Endothelial cell of umbilical vein (primary cell): ENCODE data around the gene KCNH4. TPM values are rescaled to one million over a fixed set of nuclear protein-coding genes. Genes with fewer than 3 reads are reported as not detected.

ENCODE experiments used
- BruUV-seq: library from RNA; stranded (reverse); fragments of 400-500 nt; replicated peaks from 2 replicates; lab custom pipeline; 2021; lab: Mats Ljungman, UMichigan
- CTCF ChIA-PET: fragments of 300-600, 350-600 bp; sonication (Branson Sonifier 250); formaldehyde crosslinking; loops from one replicate; lab custom pipeline; 2021; ENCODE audit warnings: antibody characterized with exemption, inconsistent platforms; lab: Charles Lee
- POLR2A ChIA-PET: fragments of 300-600, 350-600 bp; sonication (Branson Sonifier 250); formaldehyde crosslinking; loops from one replicate; lab custom pipeline; 2021; ENCODE audit warnings: antibody characterized with exemption, inconsistent platforms; lab: Charles Lee
- DNase-seq: peaks from one replicate; pipeline ENCODE4 v3.0.0-alpha.2; 2011; ENCODE audit warnings: low read depth, low spot score
- FAIRE-seq: peaks from 2 replicates; lab custom pipeline; 2011; peaks lifted over from hg19 to GRCh38; lab: Jason Lieb, UNC
- H2AFZ ChIP-seq: 2 replicates; pipeline ENCODE4 v1.6.0; 2012; ENCODE audit warnings: low read depth, low read length, control low read depth, inconsistent platforms
- H3K27ac ChIP-seq: 2 replicates; pipeline ENCODE4 v1.5.1; 2011; ENCODE audit warnings: low read depth, mild to moderate bottlenecking, control low read depth, low read length, moderate library complexity; ENCODE audit not compliant: insufficient read depth
- H3K27me3 ChIP-seq, 2 experiments: 2 replicates each; pipeline versions ENCODE4 v1.6.0 to v1.6.1; 2011; ENCODE audit warnings: low read length in 2 of 2, mixed read lengths in 1 of 2; ENCODE audit not compliant: control insufficient read depth in 2 of 2, insufficient read depth in 2 of 2
- H3K36me3 ChIP-seq, 2 experiments: 2 replicates in 1 of 2; 3 replicates in 1 of 2; pipeline ENCODE4 v1.5.1; 2011; ENCODE audit warnings: low read length in 2 of 2, mild to moderate bottlenecking in 1 of 2, moderate library complexity in 1 of 2; ENCODE audit not compliant: control insufficient read depth in 2 of 2, insufficient read depth in 2 of 2; ENCODE audit errors: extremely low read depth in 1 of 2
- H3K4me1 ChIP-seq: 3 replicates; pipeline ENCODE4 v1.5.1; 2011; ENCODE audit warnings: mild to moderate bottlenecking, low read length; ENCODE audit not compliant: control insufficient read depth, insufficient read depth; ENCODE audit errors: extremely low read depth
- H3K4me2 ChIP-seq: 2 replicates; pipeline ENCODE4 v1.6.1; 2011; ENCODE audit warnings: low read length, control low read depth, mixed read lengths; ENCODE audit not compliant: insufficient read depth
- H3K4me3 ChIP-seq, 3 experiments: fragments of 200-600 bp in 1 of 3; sonication (generic), shearing (Covaris generic) in 1 of 3; replicated peaks in 1 of 3; 2 replicates each; pipeline ENCODE4 v1.5.1; 2011 to 2016; ENCODE audit warnings: control low read depth in 3 of 3, low read length in 3 of 3, mild to moderate bottlenecking in 2 of 3, inconsistent platforms in 1 of 3, low read depth in 1 of 3, moderate library complexity in 1 of 3; ENCODE audit not compliant: insufficient read depth in 1 of 3
- H3K79me2 ChIP-seq: 2 replicates; pipeline ENCODE4 v1.6.0; 2012; ENCODE audit warnings: low read length, inconsistent platforms; ENCODE audit not compliant: control insufficient read depth, insufficient read depth
- H3K9ac ChIP-seq: replicated peaks from 2 replicates; pipeline ENCODE3; 2011; ENCODE audit warnings: low read length, control low read depth; ENCODE audit not compliant: insufficient read depth; ENCODE audit errors: extremely low read depth
- H3K9me1 ChIP-seq: replicated peaks from 3 replicates; pipeline ENCODE4 v1.6.0; 2011; ENCODE audit warnings: mild to moderate bottlenecking, low read length; ENCODE audit not compliant: control insufficient read depth, insufficient read depth; ENCODE audit errors: extremely low read depth
- H3K9me3 ChIP-seq: replicated peaks from 2 replicates; pipeline ENCODE4 v1.5.1; 2012; ENCODE audit warnings: low read length, inconsistent platforms; ENCODE audit not compliant: control insufficient read depth, insufficient read depth
- H4K20me1 ChIP-seq: replicated peaks from 2 replicates; pipeline ENCODE3; 2011; ENCODE audit warnings: mild to moderate bottlenecking, low read length; ENCODE audit not compliant: control insufficient read depth, insufficient read depth; ENCODE audit errors: extremely low read depth
- CTCF ChIP-seq, 2 donors: IDR thresholded peaks; 1 replicate in 1 of 2; 2 replicates in 1 of 2; pipeline ENCODE4 v1.5.1; 2011; ENCODE audit warnings: low read length in 2 of 2, mild to moderate bottlenecking in 2 of 2, moderate library complexity in 2 of 2, control low read depth in 1 of 2, inconsistent platforms in 1 of 2, low read depth in 1 of 2; ENCODE audit not compliant: insufficient read depth in 1 of 2; ENCODE audit errors: extremely low read depth in 1 of 2
- EZH2 ChIP-seq: IDR thresholded peaks from 2 replicates; pipeline ENCODE4 v1.6.1; 2012; ENCODE audit warnings: borderline replicate concordance, low read depth, mild to moderate bottlenecking, moderate library complexity, low read length, inconsistent platforms; ENCODE audit not compliant: severe bottlenecking
- FOS ChIP-seq: IDR thresholded peaks from 2 replicates; pipeline ENCODE4 v1.6.1; 2011; ENCODE audit warnings: mild to moderate bottlenecking, low read length, moderate library complexity, borderline replicate concordance; ENCODE audit not compliant: insufficient read depth
- GATA2 ChIP-seq: IDR thresholded peaks from 2 replicates; pipeline ENCODE4 v1.7.0; 2011; ENCODE audit warnings: low read depth, mild to moderate bottlenecking, moderate library complexity, mixed read lengths, low read length; ENCODE audit not compliant: insufficient read length, insufficient read depth
- JUN ChIP-seq: IDR thresholded peaks from 2 replicates; pipeline ENCODE4 v1.6.1; 2011; ENCODE audit warnings: borderline replicate concordance, low read depth; ENCODE audit not compliant: insufficient read length, insufficient read depth
- MAX ChIP-seq: IDR thresholded peaks from 2 replicates; pipeline ENCODE4 v1.6.1; 2011; ENCODE audit not compliant: insufficient read depth, insufficient read length
- MYC ChIP-seq: IDR thresholded peaks from one replicate; pipeline ENCODE4 v1.6.1; 2011; ENCODE audit warnings: mild to moderate bottlenecking, low read depth, low read length
- POLR2A ChIP-seq: IDR thresholded peaks from 2 replicates; pipeline ENCODE4 v1.6.1; 2012; ENCODE audit warnings: low read depth, mild to moderate bottlenecking, control low read depth, low read length
- POLR2AphosphoS5 ChIP-seq: IDR thresholded peaks from 2 replicates; pipeline ENCODE4 v1.6.1; 2012; ENCODE audit warnings: low read depth, mild to moderate bottlenecking, control low read depth, low read length, moderate library complexity; ENCODE audit not compliant: insufficient read depth
- dilution Hi-C: fragments of 300-500 bp; cut with MboI; formaldehyde crosslinking; loops from one replicate; pipeline ENCODE4 v1.15.0; 2019; ENCODE audit warnings: low sequenced_read_pairs; ENCODE audit not compliant: extremely low pct_ligation_motif_present
- intact Hi-C: fragments of 100-400 bp; cut with micrococcal nuclease; formaldehyde crosslinking; loops from one replicate; pipeline ENCODE4 v1.10.0; 2022
- polyA plus RNA-seq, 4 experiments: library from polyadenylated mRNA; depleted of rRNA in 3 of 4; stranded (reverse) in 3 of 4; unstranded in 1 of 4; fragments of >200 nt; gene quantifications; 2 replicates each; pipeline versions ENCODE4 v1.2.1 to v1.2.3, GENCODE V29; 2011 to 2012; ENCODE audit warnings: missing spikeins in 1 of 4
- total RNA-seq: library from RNA; stranded (reverse); gene quantifications from 2 replicates; pipeline ENCODE4 v1.2.3, GENCODE V29; 2021

The KCNH4 gene
- total and polyA plus RNA-seq, 2 donors (not counting 3 experiments of a cell fraction or from before 2014, with no cell fraction given) = 0.11 TPM

- BruUV-seq = no TSS peak
- ChIA-PET POLR2A (interaction anchor here (0.5 to 2.0 kb wide), 2 partner anchors 13 to 756 kb away, joined by 5 to 11 read pairs; no protein-coding TSS in a partner anchor), CTCF (interaction anchor here (0.7 to 2.2 kb wide), 8 partner anchors 9 to 141 kb away, joined by 3 to 13 read pairs (median 6); no protein-coding TSS in a partner anchor)
- Histone ChIP-seq H3K27ac (peak overlapping the region; percentile 45), H3K36me3 (peaks cover 0 to 8% of the 10 kb centered on the region in 2 experiments), H3K4me3 (no peak overlapping the region), H3K27me3 (no peaks in the 10 kb centered on the region), H3K9me3 (no peaks in the 10 kb centered on the region), H3K79me2 (peaks cover 86% of the 10 kb centered on the region), H3K4me2 (peak overlapping the region; percentile 75), H3K4me1 (peaks cover 53% of the 10 kb centered on the region), H2AFZ (no peak overlapping the region), H3K9ac (no peak overlapping the region), H3K9me1 (no peaks in the 10 kb centered on the region), H4K20me1 (no peaks in the 10 kb centered on the region)
- dilution Hi-C loops = no loop called here
- TF ChIP-seq CTCF (IDR thresholded peaks at IDR 0.05; ENCODE audit: extremely low read depth in 1 of 2, insufficient read depth in 1 of 2, low read depth in 1 of 2, low read length in 2 of 2) = no peak
- TF ChIP-seq POLR2AphosphoS5 = no peak
- no peak for TF ChIP-seq JUN
- no peak for TF ChIP-seq POLR2A
- no peak for TF ChIP-seq MYC
- no peak for TF ChIP-seq FOS
- no peak for TF ChIP-seq GATA2
- no peak for TF ChIP-seq EZH2
- TF ChIP-seq MAX = no peak
- FAIRE-seq (no peak), DNase-seq (no peak)
- intact Hi-C loops = loop anchor here (10.0 kb wide), 2 partner anchors 138 to 388 kb away; partner anchors contain the start of gene STAT5B
Measured at GRCh38 chr17:42136654-42137051, 44.3 kb downstream of the KCNH4 start.
